ENCODE results near the gene CLSTN3. TPM values are rescaled to one million over a fixed set of nuclear protein-coding genes. Genes with fewer than 3 reads are reported as not detected.

CLSTN3 gene
- total RNA-seq, 1 donor from 2014 or later = 14.8 TPM

DNA sequence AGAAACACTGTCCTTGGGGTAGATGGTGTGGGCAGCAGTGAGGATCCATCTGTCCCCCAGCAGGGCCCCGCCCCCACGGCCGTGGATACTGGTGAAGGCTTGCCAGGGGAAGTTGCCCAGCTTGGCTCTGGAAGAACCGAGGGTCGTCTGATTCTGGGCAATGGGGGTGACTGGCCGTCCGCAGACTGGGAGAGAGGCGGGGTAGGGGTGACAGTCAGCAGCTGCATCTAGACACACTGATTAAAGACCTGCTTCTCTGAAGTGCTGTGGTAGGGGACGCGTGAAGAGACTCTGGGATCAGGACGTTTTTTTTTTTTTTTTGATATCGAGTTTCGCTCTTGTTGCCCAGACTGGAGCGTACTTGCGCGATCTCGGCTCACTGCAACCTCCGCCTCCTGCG, 33.2 kb upstream of the CLSTN3 start:
- H3K27me3 Mint-ChIP-seq = no peaks in the 10 kb centered on the region
- no peak for DNase-seq
- no peak for ATAC-seq (ENCODE audit: low read depth)
- H3K27ac Mint-ChIP-seq = no peak overlapping the region
- no peak overlapping the region for H3K4me3 Mint-ChIP-seq
- H3K9me3 Mint-ChIP-seq = no peaks in the 10 kb centered on the region
- peaks cover 9% of the 10 kb centered on the region for H3K36me3 Mint-ChIP-seq (ENCODE audit: low read depth)
- peaks cover 7% of the 10 kb centered on the region for H3K4me1 Mint-ChIP-seq
- POLR2A ChIA-PET = interaction anchor here (0.6 to 0.7 kb wide), 3 partner anchors 15 to 71 kb away, joined by 3 to 8 read pairs (median 3); no protein-coding TSS in a partner anchor
- CTCF ChIA-PET = no interaction called here
- intact Hi-C loops (cut with micrococcal nuclease) = no loop called here
- TF ChIP-seq, protein P1, sequence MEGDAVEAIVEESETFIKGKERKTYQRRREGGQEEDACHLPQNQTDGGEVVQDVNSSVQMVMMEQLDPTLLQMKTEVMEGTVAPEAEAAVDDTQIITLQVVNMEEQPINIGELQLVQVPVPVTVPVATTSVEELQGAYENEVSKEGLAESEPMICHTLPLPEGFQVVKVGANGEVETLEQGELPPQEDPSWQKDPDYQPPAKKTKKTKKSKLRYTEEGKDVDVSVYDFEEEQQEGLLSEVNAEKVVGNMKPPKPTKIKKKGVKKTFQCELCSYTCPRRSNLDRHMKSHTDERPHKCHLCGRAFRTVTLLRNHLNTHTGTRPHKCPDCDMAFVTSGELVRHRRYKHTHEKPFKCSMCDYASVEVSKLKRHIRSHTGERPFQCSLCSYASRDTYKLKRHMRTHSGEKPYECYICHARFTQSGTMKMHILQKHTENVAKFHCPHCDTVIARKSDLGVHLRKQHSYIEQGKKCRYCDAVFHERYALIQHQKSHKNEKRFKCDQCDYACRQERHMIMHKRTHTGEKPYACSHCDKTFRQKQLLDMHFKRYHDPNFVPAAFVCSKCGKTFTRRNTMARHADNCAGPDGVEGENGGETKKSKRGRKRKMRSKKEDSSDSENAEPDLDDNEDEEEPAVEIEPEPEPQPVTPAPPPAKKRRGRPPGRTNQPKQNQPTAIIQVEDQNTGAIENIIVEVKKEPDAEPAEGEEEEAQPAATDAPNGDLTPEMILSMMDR (IDR thresholded peaks at IDR 0.05) = no peak

DNA sequence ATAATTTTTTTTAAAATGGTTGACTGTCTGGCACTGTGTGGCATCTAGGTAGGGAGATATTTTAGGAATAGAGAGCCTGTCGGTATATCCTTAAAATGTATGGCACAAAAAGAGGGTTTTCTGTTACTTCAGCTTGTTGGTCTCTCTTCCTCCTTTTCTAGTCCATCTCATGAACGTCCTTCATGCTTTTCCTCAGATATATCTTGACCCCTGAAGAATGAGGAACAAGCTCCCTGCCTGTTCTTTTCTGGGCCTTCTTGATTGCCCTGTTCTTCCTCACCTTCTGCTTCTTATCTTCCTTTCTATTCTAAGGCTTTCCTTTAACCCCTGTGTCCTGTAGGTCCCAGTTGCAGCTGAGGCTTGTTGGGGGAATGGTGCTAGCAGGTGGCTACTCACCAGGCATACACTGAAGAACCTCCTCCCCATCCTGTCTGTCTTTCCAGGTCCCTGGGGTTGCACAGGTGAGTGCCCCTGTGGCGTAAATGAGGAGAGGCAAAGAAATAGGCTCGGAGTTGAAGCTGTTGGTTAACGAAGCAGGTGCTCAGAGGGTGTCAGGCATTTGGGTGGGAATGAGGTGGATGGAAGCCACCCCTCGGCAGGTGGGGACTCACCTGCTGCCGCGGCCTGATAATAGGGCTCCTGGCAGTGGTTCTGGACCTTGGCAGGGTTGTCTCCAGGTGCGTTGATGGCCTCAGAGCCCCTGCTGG, 30.7 kb upstream of the CLSTN3 start:
- no peaks in the 10 kb centered on the region for H3K27me3 Mint-ChIP-seq
- POLR2A ChIA-PET = interaction anchor here (0.6 to 0.7 kb wide), 2 partner anchors 166 to 208 kb away, joined by 3 to 7 read pairs; no protein-coding TSS in a partner anchor
- H3K36me3 Mint-ChIP-seq (ENCODE audit: low read depth) = peaks cover 21% of the 10 kb centered on the region
- H3K4me3 Mint-ChIP-seq = no peak overlapping the region
- no peaks in the 10 kb centered on the region for H3K9me3 Mint-ChIP-seq
- TF ChIP-seq, protein P1 (IDR thresholded peaks at IDR 0.05) = no peak
- intact Hi-C loops (cut with micrococcal nuclease) = no loop called here
- DNase-seq (no peak), ATAC-seq (ENCODE audit: low read depth) (no peak)
- H3K4me1 Mint-ChIP-seq = no peaks in the 10 kb centered on the region
- H3K27ac Mint-ChIP-seq = no peak overlapping the region
- CTCF ChIA-PET = no interaction called here

DNA sequence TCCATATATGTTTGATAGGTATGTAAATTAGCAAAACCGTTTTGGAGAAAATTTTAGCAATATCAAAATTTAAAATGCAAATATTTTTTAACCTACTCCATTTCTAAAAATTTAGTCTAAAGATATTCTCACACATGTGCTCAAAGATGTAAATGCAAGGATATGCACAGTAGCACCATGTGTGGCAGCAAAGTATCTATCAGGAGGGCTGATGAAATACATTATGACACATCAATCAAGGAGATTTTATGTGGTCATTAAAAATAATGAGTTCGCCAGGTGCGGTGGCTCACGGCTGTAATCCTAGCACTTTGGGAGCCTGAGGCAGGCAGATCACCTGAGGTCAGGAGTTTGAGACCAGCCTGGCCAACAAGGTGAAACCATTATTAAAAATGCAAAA, 29.9 kb upstream of the CLSTN3 start:
- Mint-ChIP-seq H3K27me3 (no peaks in the 10 kb centered on the region), H3K9me3 (no peaks in the 10 kb centered on the region), H3K4me3 (no peak overlapping the region), H3K27ac (no peak overlapping the region), H3K4me1 (no peaks in the 10 kb centered on the region), H3K36me3 (ENCODE audit: low read depth) (peaks cover 23% of the 10 kb centered on the region)
- ATAC-seq (ENCODE audit: low read depth) (no peak), DNase-seq (no peak)
- ChIA-PET POLR2A (no interaction called here), CTCF (no interaction called here)
- TF ChIP-seq, protein P1 (IDR thresholded peaks at IDR 0.05) = no peak
- intact Hi-C loops (cut with micrococcal nuclease) = no loop called here

DNA sequence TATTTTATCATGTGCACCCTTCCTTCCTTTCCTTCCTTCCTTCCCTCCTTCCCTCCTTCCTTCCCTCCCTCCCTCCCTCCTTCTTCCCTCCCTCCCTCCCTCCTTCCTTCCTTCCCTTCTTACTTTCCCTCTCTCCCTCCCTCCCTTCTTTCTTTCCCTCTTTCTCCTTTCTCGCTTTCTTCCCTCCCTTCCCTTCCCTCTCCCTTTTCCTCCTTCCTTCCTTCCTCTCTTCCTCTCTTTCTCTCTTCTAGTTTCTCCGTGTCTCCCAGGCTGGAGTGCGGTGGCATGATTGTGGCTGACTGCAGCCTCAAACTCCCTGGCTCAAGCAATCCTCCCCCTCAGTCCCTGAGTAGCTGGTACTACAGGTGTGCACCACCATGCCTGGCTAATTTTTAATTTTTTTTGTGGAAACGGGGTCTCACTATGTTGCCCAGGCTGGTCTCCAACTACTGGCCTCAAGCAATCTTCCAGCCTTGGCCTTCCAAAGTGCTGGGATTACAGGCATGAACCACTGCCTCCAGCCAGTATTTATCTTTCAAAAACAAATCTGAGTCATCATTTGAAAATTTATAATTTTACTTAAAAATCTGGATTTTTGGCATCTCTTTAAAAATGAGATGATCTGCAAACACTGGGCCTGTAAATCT, 29.0 kb upstream of the CLSTN3 start:
- POLR2A ChIA-PET = no interaction called here
- Mint-ChIP-seq H3K4me1 (no peaks in the 10 kb centered on the region), H3K4me3 (no peak overlapping the region), H3K27ac (no peak overlapping the region), H3K36me3 (ENCODE audit: low read depth) (peaks cover 31% of the 10 kb centered on the region), H3K27me3 (no peaks in the 10 kb centered on the region), H3K9me3 (peaks cover 7% of the 10 kb centered on the region)
- intact Hi-C loops (cut with micrococcal nuclease) = no loop called here
- TF ChIP-seq, protein P1 (IDR thresholded peaks at IDR 0.05) = no peak
- no peak for DNase-seq
- ATAC-seq (ENCODE audit: low read depth) = no peak
- CTCF ChIA-PET = no interaction called here

DNA sequence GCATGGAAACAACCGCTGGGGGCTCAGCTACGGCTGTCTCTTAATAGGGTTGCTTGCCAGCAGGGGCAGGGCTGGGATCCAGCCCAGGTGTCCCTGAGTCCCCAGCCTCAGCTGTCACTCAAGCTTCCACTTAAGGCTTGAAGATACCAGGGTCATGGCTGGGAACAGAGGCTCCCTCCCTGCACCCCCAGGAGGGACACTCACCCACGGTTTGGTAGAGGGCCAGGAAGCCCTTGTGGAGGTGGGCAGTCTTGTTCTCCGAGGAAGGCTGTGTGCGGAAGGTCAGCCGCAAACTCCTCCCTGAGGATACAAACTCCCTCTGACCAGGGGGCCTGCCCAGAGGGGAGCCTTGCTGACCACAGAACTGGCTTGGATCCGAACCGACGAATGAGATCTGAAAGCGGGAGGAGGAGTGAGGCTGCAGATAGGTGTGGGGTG, 28.5 kb upstream of the CLSTN3 start:
- peaks cover under 1% of the 10 kb centered on the region for H3K4me1 Mint-ChIP-seq
- H3K27ac Mint-ChIP-seq = no peak overlapping the region
- H3K9me3 Mint-ChIP-seq = peaks cover 11% of the 10 kb centered on the region
- H3K36me3 Mint-ChIP-seq (ENCODE audit: low read depth) = peaks cover 36% of the 10 kb centered on the region
- intact Hi-C loops (cut with micrococcal nuclease) = no loop called here
- no peak overlapping the region for H3K4me3 Mint-ChIP-seq
- TF ChIP-seq, protein P1 (IDR thresholded peaks at IDR 0.05) = no peak
- DNase-seq = no peak
- no peaks in the 10 kb centered on the region for H3K27me3 Mint-ChIP-seq
- no peak for ATAC-seq (ENCODE audit: low read depth)
- ChIA-PET CTCF (interaction anchor here (2.0 kb wide), 1 partner anchor 11 kb away, joined by 7 read pairs; no protein-coding TSS in a partner anchor), POLR2A (interaction anchor here (0.6 kb wide), 1 partner anchor 225 kb away, joined by 3 read pairs; no protein-coding TSS in a partner anchor)

Data from activated B cell treated with CpG ODN at 0.5 μM for 24 hours (primary cell).